ENCODE results near the gene SPAG6. TPM values are rescaled to one million over a fixed set of nuclear protein-coding genes. Genes with fewer than 3 reads are reported as not detected.

The SPAG6 gene
- total and polyA plus RNA-seq, 2 of the 8 experiments (the other 6 are each of a cell fraction or from before 2014, with no cell fraction given) = 0.14 TPM; not detected in 1

DNA sequence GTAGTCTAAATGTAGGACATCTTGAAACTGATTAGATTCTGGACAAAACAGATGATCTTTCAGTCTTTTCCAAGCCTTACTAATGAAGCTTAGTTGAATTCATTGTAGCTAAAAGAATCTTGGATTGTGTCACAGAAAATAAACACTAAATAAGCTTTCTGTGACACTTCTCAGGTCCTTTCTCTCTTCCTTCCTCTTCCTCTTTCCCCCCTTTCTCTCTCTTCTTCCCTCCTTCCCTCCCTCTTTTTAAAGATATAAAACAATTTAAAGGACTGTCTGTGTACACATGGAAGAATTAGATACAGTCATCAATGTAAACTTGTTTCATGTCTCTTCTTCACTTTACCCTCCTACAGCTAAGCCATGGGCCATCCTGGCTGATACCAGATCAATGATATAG is 34.4 kb upstream of the SPAG6 start:
- H3K79me2 ChIP-seq (ENCODE audit: control insufficient read depth in 1 of 2, insufficient read depth in 2 of 2, low read length in 2 of 2) = no peaks in the 10 kb centered on the region
- no peak overlapping the region for H3K4me2 ChIP-seq (ENCODE audit: insufficient read depth in 1 of 2, low read depth in 2 of 2, low read length in 2 of 2)
- H3K9me3 ChIP-seq (ENCODE audit: insufficient read depth in 2 of 2, low read depth in 1 of 2, low read length in 1 of 2) = no peaks in the 10 kb centered on the region
- H3K14ac ChIP-seq (ENCODE audit: insufficient read length) = no peak overlapping the region
- H3K56ac ChIP-seq (replicated peaks; ENCODE audit: insufficient read length, low read depth, low read length) = no peak overlapping the region
- no peak overlapping the region for H2BK20ac ChIP-seq (ENCODE audit: low read length)
- no peak overlapping the region for H3K4me3 ChIP-seq (ENCODE audit: extremely low read depth in 1 of 4, insufficient read depth in 2 of 4, low read depth in 3 of 4, low read length in 4 of 4)
- no peak overlapping the region for H3K27ac ChIP-seq (ENCODE audit: low read depth, low read length)
- H3K23me2 ChIP-seq (ENCODE audit: low read depth, low read length) = peaks cover 4% of the 10 kb centered on the region
- FAIRE-seq (no peak), DNase-seq (ENCODE audit: low read depth in 1 of 2, low spot score in 2 of 2) (no peak)
- H2BK12ac ChIP-seq (ENCODE audit: low read depth, low read length) = no peak overlapping the region
- TF ChIP-seq SUZ12 (IDR thresholded peaks at IDR 0.05; ENCODE audit: low read length) (no peak), HDAC6 (IDR thresholded peaks at IDR 0.05; ENCODE audit: low read depth, low read length) (no peak), TAF7 (optimal IDR thresholded peaks at IDR 0.05; ENCODE audit: borderline replicate concordance, low read depth, low read length) (no peak), RXRA (IDR thresholded peaks at IDR 0.05; ENCODE audit: insufficient read depth, low read depth, low read length) (no peak), EP300 (IDR thresholded peaks at IDR 0.05; ENCODE audit: borderline replicate concordance in 1 of 2, low read depth in 2 of 2, low read length in 2 of 2) (no peak), BACH1 (IDR thresholded peaks at IDR 0.05; ENCODE audit: low read length) (no peak), TAF1 (IDR thresholded peaks at IDR 0.05; ENCODE audit: low read depth, low read length) (no peak), BRCA1 (IDR thresholded peaks at IDR 0.05; ENCODE audit: low read depth, low read length) (no peak), SAP30 (IDR thresholded peaks at IDR 0.05; ENCODE audit: insufficient read depth, insufficient replicate concordance, low read length) (no peak), ZNF274 (IDR thresholded peaks at IDR 0.05; ENCODE audit: borderline replicate concordance, extremely low read depth, low read length) (no peak), EGR1 (IDR thresholded peaks at IDR 0.05; ENCODE audit: borderline replicate concordance, low read depth, low read length) (no peak)
- H3K23ac ChIP-seq (ENCODE audit: insufficient read length) = no peak overlapping the region
- CTCF ChIA-PET (ENCODE audit: partially characterized antibody) = no interaction called here
- no peak overlapping the region for H2AFZ ChIP-seq (ENCODE audit: low read length)
- H3K18ac ChIP-seq (ENCODE audit: extremely low read depth, low read length) = no peak overlapping the region
- H3K36me3 ChIP-seq (ENCODE audit: control insufficient read depth in 2 of 4, insufficient read depth in 4 of 4, low read length in 3 of 4) = no peaks in the 10 kb centered on the region
- POLR2A ChIA-PET (ENCODE audit: partially characterized antibody) = no interaction called here
- H2AK5ac ChIP-seq (ENCODE audit: low read depth, low read length) = no peak overlapping the region
- no peak overlapping the region for H4K91ac ChIP-seq (replicated peaks; ENCODE audit: insufficient read length, low read length)
- H3K27me3 ChIP-seq (replicated peaks in 1 of 4; ENCODE audit: control insufficient read depth in 3 of 4, extremely low read depth in 1 of 4, insufficient read depth in 3 of 4, low read length in 3 of 4) = peaks cover 7 to 25% (median 16%) of the 10 kb centered on the region in 4 experiments
- no peak overlapping the region for H2BK120ac ChIP-seq (replicated peaks; ENCODE audit: low read depth, low read length)
- no peak overlapping the region for H2BK5ac ChIP-seq (ENCODE audit: low read depth, low read length)
- H3K9ac ChIP-seq (replicated peaks in 1 of 4; ENCODE audit: extremely low read depth in 1 of 4, low read depth in 3 of 4, low read length in 3 of 4) = no peak overlapping the region
- no peaks in the 10 kb centered on the region; a peak in 1 of 7 replicates for H3K4me1 ChIP-seq (replicated peaks in 1 of 4; ENCODE audit: control insufficient read depth in 3 of 4, insufficient read depth in 4 of 4, low read length in 3 of 4)
- no peaks in the 10 kb centered on the region for H4K20me1 ChIP-seq (replicated peaks in 1 of 2; ENCODE audit: control insufficient read depth in 1 of 2, insufficient read depth in 2 of 2, low read length in 2 of 2)
- no peak overlapping the region for H2BK15ac ChIP-seq (ENCODE audit: low read length)
- no peaks in the 10 kb centered on the region for H3K79me1 ChIP-seq (ENCODE audit: low read depth, low read length)
- H4K8ac ChIP-seq (ENCODE audit: extremely low read depth, insufficient read depth, low read length) = no peak overlapping the region
- H4K5ac ChIP-seq (ENCODE audit: insufficient read length, low read depth, low read length) = no peak overlapping the region
- H3K4ac ChIP-seq (replicated peaks; ENCODE audit: insufficient read length, low read depth, low read length) = no peak overlapping the region

Data from H1 (cell line).